DOHH2 (cell line): Measurements from ENCODE around the gene RGS7.

Source experiments
- H3F3A ChIP-seq: fragments of 200-600 bp; sonication (generic), shearing (Covaris generic); 2 replicates; pipeline ENCODE4 v1.6.0; 2016; ENCODE audit warnings: antibody characterized with exemption, mild to moderate bottlenecking; ENCODE audit not compliant: control insufficient read depth, insufficient read depth
- H3K27ac ChIP-seq: fragments of 200-600 bp; sonication (generic); 2 replicates; pipeline ENCODE4 v1.5.1; 2014; ENCODE audit warnings: low read depth, mild to moderate bottlenecking, low read length, moderate library complexity
- H3K27me3 ChIP-seq: fragments of 200-600 bp; sonication (generic); 2 replicates; pipeline ENCODE4 v1.6.1; 2014; ENCODE audit warnings: mild to moderate bottlenecking, low read length, mixed read lengths; ENCODE audit not compliant: control insufficient read depth
- H3K36me3 ChIP-seq: fragments of 200-600 bp; sonication (generic); 2 replicates; pipeline ENCODE4 v1.6.1; 2014; ENCODE audit warnings: mild to moderate bottlenecking, low read length, moderate library complexity, mixed read lengths; ENCODE audit not compliant: control insufficient read depth
- H3K4me1 ChIP-seq: fragments of 200-600 bp; sonication (generic); 2 replicates; pipeline ENCODE4 v1.6.1; 2014; ENCODE audit warnings: mild to moderate bottlenecking, low read length, mixed read lengths; ENCODE audit not compliant: control insufficient read depth
- H3K4me2 ChIP-seq: fragments of 200-600 bp; sonication (generic); 2 replicates; pipeline ENCODE4 v1.6.0; 2014; ENCODE audit warnings: mild to moderate bottlenecking, low read length, moderate library complexity
- H3K4me3 ChIP-seq: fragments of 200-600 bp; sonication (generic); 2 replicates; pipeline ENCODE4 v1.5.1; 2014; ENCODE audit warnings: mild to moderate bottlenecking, low read length, mixed read lengths
- H3K79me2 ChIP-seq: fragments of 200-600 bp; sonication (generic); 2 replicates; pipeline ENCODE4 v1.6.1; 2014; ENCODE audit warnings: mild to moderate bottlenecking, low read length, mixed read lengths; ENCODE audit not compliant: control insufficient read depth
- H3K9me2 ChIP-seq: fragments of 200-600 bp; sonication (generic); replicated peaks from 2 replicates; pipeline ENCODE4 v1.6.1; 2014; ENCODE audit warnings: mild to moderate bottlenecking, low read length, mixed read lengths; ENCODE audit not compliant: control insufficient read depth
- H3K9me3 ChIP-seq: fragments of 200-600 bp; sonication (generic); 2 replicates; pipeline ENCODE4 v1.6.1; 2014; ENCODE audit warnings: antibody characterized with exemption, low read length, mixed read lengths; ENCODE audit not compliant: control insufficient read depth, insufficient read depth
- H4K20me1 ChIP-seq: fragments of 200-600 bp; sonication (generic); 2 replicates; pipeline ENCODE4 v1.6.0; 2014; ENCODE audit warnings: low read depth, mild to moderate bottlenecking, antibody characterized with exemption, low read length, moderate library complexity; ENCODE audit not compliant: control insufficient read depth, insufficient read depth
- CTCF ChIP-seq: fragments of 200-600 bp; sonication (generic); IDR thresholded peaks from one replicate; pipeline ENCODE4 v1.5.1; 2014; ENCODE audit warnings: antibody characterized with exemption, mild to moderate bottlenecking, low read depth, low read length; ENCODE audit not compliant: poor library complexity, severe bottlenecking
- EZH2phosphoT487 ChIP-seq: fragments of 200-600 bp; sonication (generic); IDR thresholded peaks from 2 replicates; pipeline ENCODE4 v1.6.1; 2017; ENCODE audit warnings: borderline replicate concordance, mild to moderate bottlenecking, antibody characterized with exemption, low read length, moderate library complexity, mixed read lengths

Gene RGS7

GRCh38 chr1:240758296-240758695 lies 598.7 kb downstream of the RGS7 start:
- Histone ChIP-seq H4K20me1 (no peaks in the 10 kb centered on the region), H3K4me2 (no peak overlapping the region), H3K79me2 (no peaks in the 10 kb centered on the region), H3F3A (no peaks in the 10 kb centered on the region), H3K9me2 (no peaks in the 10 kb centered on the region), H3K27me3 (peaks cover 3% of the 10 kb centered on the region; the same call in 1 of the 2 replicates), H3K4me1 (no peaks in the 10 kb centered on the region), H3K4me3 (no peak overlapping the region), H3K36me3 (no peaks in the 10 kb centered on the region), H3K9me3 (no peaks in the 10 kb centered on the region), H3K27ac (no peak overlapping the region)
- no peak for TF ChIP-seq CTCF
- TF ChIP-seq EZH2phosphoT487: no peak

- no peaks in the 10 kb centered on the region for H3K27me3 ChIP-seq
- no peaks in the 10 kb centered on the region for H3F3A ChIP-seq
- no peak overlapping the region for H3K27ac ChIP-seq
- no peaks in the 10 kb centered on the region for H3K36me3 ChIP-seq
- H3K4me2 ChIP-seq: no peak overlapping the region
- H3K4me1 ChIP-seq: no peaks in the 10 kb centered on the region
- H3K9me2 ChIP-seq: no peaks in the 10 kb centered on the region
- no peak overlapping the region for H3K4me3 ChIP-seq
- H3K9me3 ChIP-seq: no peaks in the 10 kb centered on the region
- no peaks in the 10 kb centered on the region for H3K79me2 ChIP-seq
- TF ChIP-seq CTCF (no peak), EZH2phosphoT487 (no peak)
- H4K20me1 ChIP-seq: no peaks in the 10 kb centered on the region
These were observed 609.1 kb downstream of the RGS7 start for GRCh38 chr1:240747907-240748306.

GRCh38 chr1:240743705-240744104 lies 613.3 kb downstream of the RGS7 start:
- Histone ChIP-seq H3K9me3 (no peaks in the 10 kb centered on the region), H3K27ac (no peak overlapping the region), H3K9me2 (no peaks in the 10 kb centered on the region), H4K20me1 (no peaks in the 10 kb centered on the region), H3K4me2 (no peak overlapping the region), H3K27me3 (no peaks in the 10 kb centered on the region), H3K4me1 (no peaks in the 10 kb centered on the region), H3K4me3 (no peak overlapping the region), H3K79me2 (no peaks in the 10 kb centered on the region), H3K36me3 (no peaks in the 10 kb centered on the region), H3F3A (no peaks in the 10 kb centered on the region)
- TF ChIP-seq EZH2phosphoT487 (no peak), CTCF (no peak)

- no peaks in the 10 kb centered on the region for H3K27me3 ChIP-seq
- H3K4me2 ChIP-seq: no peak overlapping the region
- no peak for TF ChIP-seq CTCF
- TF ChIP-seq EZH2phosphoT487: no peak
- no peaks in the 10 kb centered on the region for H3F3A ChIP-seq
- H3K79me2 ChIP-seq: no peaks in the 10 kb centered on the region
- no peak overlapping the region for H3K4me3 ChIP-seq
- H3K27ac ChIP-seq: no peak overlapping the region
- H3K9me2 ChIP-seq: no peaks in the 10 kb centered on the region
- H4K20me1 ChIP-seq: no peaks in the 10 kb centered on the region
- no peaks in the 10 kb centered on the region for H3K9me3 ChIP-seq
- H3K36me3 ChIP-seq: no peaks in the 10 kb centered on the region
- H3K4me1 ChIP-seq: no peaks in the 10 kb centered on the region
These were observed 617.3 kb downstream of the RGS7 start for GRCh38 chr1:240739754-240740153.
